Brain microvascular endothelial cell (primary cell): ENCODE measurements around the gene PIP5K1A.
"Not testable (repeated sequence)": the region's sequence is repeated elsewhere in the genome, so short reads cannot be mapped to it uniquely, and the experiment has no call there.

Experiments
- DNase-seq: peaks from one replicate; pipeline ENCODE4 v3.0.0-alpha.2; 2020
- H3K27ac ChIP-seq: fragments of 250-450 bp; sonication (Bioruptor Pico); 2 replicates; pipeline ENCODE4 v1.5.1; 2020; ENCODE audit warnings: mild to moderate bottlenecking, moderate library complexity
- H3K27me3 ChIP-seq: fragments of 250-450 bp; sonication (Bioruptor Pico); replicated peaks from 2 replicates; pipeline ENCODE4 v1.5.1; 2020; ENCODE audit warnings: mild to moderate bottlenecking
- H3K36me3 ChIP-seq: fragments of 250-450 bp; sonication (Bioruptor Pico); replicated peaks from 2 replicates; pipeline ENCODE4 v1.5.1; 2020; ENCODE audit warnings: mild to moderate bottlenecking
- H3K4me3 ChIP-seq: 2 replicates; pipeline ENCODE4 v1.5.1; 2011; ENCODE audit warnings: low read depth, mild to moderate bottlenecking, control low read depth, low read length, moderate library complexity
- CTCF ChIP-seq: IDR thresholded peaks from 2 replicates; pipeline ENCODE4 v1.5.1; 2011; ENCODE audit warnings: low read depth, mild to moderate bottlenecking, moderate library complexity, low read length, control low read depth, inconsistent platforms; ENCODE audit errors: missing control alignments
- in situ Hi-C: cut with HindIII; loops from 2 replicates; pipeline ENCODE4 v1.10.0; 2017; ENCODE audit warnings: low sequenced_read_pairs, low pct_ligation_motif_present

The PIP5K1A gene

GRCh38 chr1:151184211-151184610, 14.1 kb upstream of the PIP5K1A start:
- DNase-seq: no peak
- in situ Hi-C loops: no loop called here
- Histone ChIP-seq H3K36me3 (peaks cover 55% of the 10 kb centered on the region), H3K27ac (no peak overlapping the region), H3K27me3 (no peaks in the 10 kb centered on the region), H3K4me3 (no peak overlapping the region)
- no peak for TF ChIP-seq CTCF

GRCh38 chr1:151187205-151187604, 11.1 kb upstream of the PIP5K1A start:
- Histone ChIP-seq H3K4me3 (no peak overlapping the region), H3K27ac (no peak overlapping the region), H3K27me3 (no peaks in the 10 kb centered on the region), H3K36me3 (peaks cover 29% of the 10 kb centered on the region)
- TF ChIP-seq CTCF: no peak
- in situ Hi-C loops: no loop called here
- DNase-seq: no peak

GRCh38 chr1:151188667-151189066, 9.7 kb upstream of the PIP5K1A start:
- in situ Hi-C loops, DNase-seq, H3K27ac ChIP-seq, H3K27me3 ChIP-seq: not testable (repeated sequence)
- Histone ChIP-seq H3K36me3 (peaks cover 18% of the 10 kb centered on the region), H3K4me3 (peak overlapping the region; percentile 93)

GRCh38 chr1:151189637-151190445, 8.5 kb upstream of the PIP5K1A start, which contains the start of gene VPS72:
TSS of gene VPS72 (minus strand) at chr1:151190197. CDS start at chr1:151190121, 76 bp downstream.
- peak; percentile 90 for DNase-seq
- TF ChIP-seq CTCF: no peak
- in situ Hi-C loops: no loop called here
- peak within 1 kb of the TSS; percentile 93 for H3K4me3 ChIP-seq
- peak within 1 kb of the TSS; percentile 68 for H3K27ac ChIP-seq
- peaks cover 9% of the 10 kb centered on the region for H3K36me3 ChIP-seq
- H3K27me3 ChIP-seq: no peaks in the 10 kb centered on the region

GRCh38 chr1:151192047-151192446, 6.3 kb upstream of the PIP5K1A start:
- in situ Hi-C loops: no loop called here
- Histone ChIP-seq H3K36me3 (no peaks in the 10 kb centered on the region), H3K4me3 (no peak overlapping the region), H3K27me3 (no peaks in the 10 kb centered on the region), H3K27ac (no peak overlapping the region)
- DNase-seq: no peak
- no peak for TF ChIP-seq CTCF

GRCh38 chr1:151193304-151193703, 5.0 kb upstream of the PIP5K1A start:
- no peak for TF ChIP-seq CTCF
- Histone ChIP-seq H3K4me3 (no peak overlapping the region), H3K36me3 (no peaks in the 10 kb centered on the region), H3K27me3 (no peaks in the 10 kb centered on the region), H3K27ac (no peak overlapping the region)
- DNase-seq: no peak
- in situ Hi-C loops: no loop called here
